ENCODE results near the gene NPY4R2.
"Not testable (repeated sequence)": the region's sequence is repeated elsewhere in the genome, so short reads cannot be mapped to it uniquely, and the experiment has no call there.

- not testable (repeated sequence) for TF ChIP-seq CTCF (IDR thresholded peaks at IDR 0.05; ENCODE audit: low read depth, low read length); EZH2phosphoT487 (IDR thresholded peaks at IDR 0.05; ENCODE audit: low read depth)
Measured at GRCh38 chr10:47871485-47872180, 46.8 kb upstream of the NPY4R2 start.

All from OCI-LY3 (cell line).